DMS153 (cell line): Measurements from ENCODE around the gene BCL11B.

Experiments
- DNase-seq: peaks from one replicate; lab custom pipeline; 2025; lab: John Stamatoyannopoulos, UW

The BCL11B gene

DNA sequence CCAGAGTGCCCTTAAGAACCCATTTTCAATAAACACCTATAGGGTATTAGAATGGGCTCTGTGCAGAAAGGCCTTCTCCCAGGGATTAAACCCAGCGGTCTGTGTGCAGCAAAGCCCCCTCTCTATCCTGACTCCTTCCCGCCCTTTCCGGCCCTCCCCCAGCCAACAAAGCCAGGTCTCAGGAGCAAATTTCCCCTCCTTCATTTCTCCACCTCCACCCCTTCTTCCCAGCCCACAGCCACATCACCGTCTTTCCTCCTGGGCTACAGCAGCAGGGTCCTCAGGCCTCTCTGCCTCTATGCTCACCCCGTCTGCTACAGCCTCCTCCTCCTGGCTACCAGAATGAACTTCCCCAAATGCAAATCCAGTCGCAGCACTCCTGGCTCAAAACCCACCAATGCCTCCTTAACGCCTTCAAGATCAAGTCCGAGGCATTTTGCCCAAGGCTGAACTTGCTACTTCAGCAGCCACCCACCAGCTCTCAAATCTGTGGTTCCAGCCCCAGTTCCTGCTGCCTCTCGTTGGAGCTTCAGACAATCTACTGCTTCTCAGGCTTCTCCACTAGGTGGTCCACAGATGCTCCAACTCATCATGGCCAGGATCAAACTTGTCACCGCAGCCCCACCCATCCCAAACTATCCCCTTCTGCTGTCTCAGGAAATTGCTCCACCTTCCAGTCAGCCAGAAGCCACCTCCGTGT is 134.8 kb downstream of the BCL11B start:
- no peak for DNase-seq

DNA sequence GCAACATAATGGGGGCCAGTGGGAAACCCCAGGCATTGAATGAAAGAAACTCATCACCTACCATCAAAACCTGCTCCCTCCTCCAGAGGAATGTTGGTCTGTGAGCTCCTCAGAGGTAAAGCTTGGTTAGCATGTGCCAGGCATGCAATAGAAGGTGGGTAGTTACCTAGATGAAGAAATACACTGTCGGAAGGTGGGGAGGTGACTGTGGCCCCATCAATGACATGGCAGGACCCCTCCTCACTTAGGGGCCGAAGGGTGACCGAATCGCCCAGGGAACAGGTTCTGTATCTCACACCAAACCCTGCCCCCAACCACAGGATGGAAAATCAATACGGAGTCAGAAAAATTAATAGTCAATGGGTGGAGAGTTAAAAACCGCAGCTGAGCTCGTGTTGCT is 135.6 kb downstream of the BCL11B start:
- no peak for DNase-seq

DNA sequence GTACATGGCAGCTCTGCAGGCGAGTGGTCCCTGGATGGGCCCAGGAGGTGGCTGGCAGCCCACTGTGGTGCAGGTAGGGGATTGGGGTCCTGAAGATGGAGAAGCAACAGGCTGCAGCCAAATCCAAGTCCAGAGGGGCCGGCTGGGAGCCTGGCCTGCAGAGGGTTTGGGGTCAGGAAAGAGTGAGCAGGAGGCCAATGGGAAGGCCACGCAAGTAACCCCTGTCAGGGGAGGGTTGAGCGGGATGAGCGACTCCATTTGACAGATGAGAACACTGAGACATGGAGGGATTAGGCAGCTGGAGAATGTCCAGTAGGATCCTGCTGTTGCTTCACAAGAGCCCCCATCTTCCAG is 136.0 kb downstream of the BCL11B start:
- DNase-seq: no peak

DNA sequence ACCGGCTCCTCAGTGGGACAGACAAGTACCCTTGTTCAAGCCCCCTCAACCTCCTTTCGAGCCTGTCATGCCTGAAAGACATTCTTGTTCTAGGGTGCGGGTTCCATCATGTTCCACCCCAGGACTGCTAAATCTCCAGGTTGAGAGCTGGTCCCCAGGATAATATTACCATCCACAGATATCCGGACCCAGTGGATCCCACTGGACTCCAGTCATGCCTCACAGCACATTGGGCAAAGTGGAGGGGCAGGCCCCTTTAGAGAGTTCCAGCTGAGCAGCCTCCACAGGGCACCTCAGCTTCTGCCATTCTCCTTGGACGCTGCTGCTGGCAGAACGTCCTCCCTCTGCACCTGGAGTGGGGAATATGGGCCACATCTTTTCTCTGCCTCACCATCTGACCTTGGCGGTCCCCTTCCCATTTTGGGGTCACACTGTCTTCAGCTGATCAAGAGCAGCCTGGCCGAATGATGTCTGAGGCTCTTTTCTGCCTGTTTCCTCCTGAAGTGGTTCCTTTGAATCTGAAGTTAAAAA is 137.4 kb downstream of the BCL11B start:
- no peak for DNase-seq

DNA sequence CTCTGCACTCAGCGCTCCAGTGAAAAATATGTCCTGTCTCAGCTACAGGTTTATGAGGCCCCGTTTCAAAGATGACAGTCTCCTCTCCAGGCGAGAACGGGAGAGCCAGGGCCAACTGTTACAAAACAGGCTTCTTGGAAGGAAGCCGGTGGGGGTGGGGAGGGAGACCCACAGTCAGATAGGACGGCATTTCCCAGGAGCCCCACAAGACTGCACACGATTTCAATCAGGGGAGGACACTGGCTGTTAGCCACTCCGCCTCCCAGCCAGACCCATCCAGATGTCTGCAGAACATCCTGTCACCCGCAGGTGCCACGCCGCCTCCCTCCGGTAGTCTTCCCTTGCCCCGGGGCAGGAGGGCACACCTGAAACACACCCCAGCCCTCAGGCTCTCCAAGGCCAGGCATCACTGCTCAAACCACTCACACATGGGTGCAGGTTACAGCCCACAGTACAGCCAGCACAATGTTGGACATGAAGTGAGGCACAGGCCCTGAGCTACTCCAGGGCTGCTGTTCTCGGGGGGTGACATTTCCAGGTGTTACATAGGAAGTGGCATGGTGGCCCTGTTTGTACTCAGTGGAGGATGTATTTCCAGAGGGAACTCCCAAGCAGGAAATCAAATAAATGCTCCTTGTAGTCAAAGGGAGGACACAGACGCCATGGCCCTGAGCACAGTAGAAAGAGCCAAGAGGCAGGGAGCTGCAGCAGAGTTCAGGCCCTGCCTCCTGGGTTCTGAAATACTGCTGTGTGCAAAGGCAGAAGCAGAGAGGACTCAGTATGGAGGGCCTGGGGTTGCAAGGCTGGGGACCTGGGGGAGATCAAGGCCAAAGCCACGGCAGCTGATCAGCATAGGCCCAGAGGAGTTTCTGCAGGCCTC is 138.1 kb downstream of the BCL11B start:
- no peak for DNase-seq

DNA sequence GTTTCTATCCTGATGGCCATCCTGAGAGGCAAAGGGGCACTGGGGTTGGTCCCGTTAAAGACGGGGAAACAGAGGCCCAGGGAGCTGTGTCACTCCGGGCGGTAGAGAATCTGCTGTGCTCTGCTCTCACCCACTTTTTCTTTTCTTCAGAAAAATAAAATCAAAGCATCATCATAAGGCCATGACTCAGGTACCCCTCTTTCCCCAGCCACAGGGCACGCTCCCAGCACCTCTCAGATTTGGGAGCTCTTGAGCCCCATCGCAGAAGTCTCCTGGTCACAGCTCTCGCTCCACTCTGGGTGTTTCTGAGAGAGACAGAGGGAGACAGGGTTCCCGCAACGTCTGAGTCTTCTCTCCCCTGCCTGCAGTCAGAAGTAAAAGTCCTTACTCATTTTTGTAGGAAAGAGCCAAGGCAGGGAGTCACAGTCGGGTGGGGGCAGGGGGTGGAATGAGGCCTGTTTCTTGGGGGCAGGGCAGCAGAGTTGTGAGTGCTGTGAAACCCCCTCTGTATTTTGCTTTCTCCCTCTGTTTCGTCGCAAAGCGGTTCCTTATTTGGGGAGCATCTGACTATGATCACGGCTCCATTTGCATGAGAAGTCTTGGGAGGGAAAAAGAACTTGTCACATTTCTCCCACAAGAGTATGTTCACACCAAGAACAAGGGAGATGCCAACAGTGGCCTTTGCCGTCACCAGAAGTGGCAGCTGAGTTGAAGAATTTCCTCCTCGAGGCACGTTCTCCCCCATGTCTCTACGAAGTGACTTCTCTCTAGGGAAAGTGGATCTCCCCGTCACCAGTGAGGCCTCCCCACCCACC is 139.0 kb downstream of the BCL11B start:
- no peak for DNase-seq

DNA sequence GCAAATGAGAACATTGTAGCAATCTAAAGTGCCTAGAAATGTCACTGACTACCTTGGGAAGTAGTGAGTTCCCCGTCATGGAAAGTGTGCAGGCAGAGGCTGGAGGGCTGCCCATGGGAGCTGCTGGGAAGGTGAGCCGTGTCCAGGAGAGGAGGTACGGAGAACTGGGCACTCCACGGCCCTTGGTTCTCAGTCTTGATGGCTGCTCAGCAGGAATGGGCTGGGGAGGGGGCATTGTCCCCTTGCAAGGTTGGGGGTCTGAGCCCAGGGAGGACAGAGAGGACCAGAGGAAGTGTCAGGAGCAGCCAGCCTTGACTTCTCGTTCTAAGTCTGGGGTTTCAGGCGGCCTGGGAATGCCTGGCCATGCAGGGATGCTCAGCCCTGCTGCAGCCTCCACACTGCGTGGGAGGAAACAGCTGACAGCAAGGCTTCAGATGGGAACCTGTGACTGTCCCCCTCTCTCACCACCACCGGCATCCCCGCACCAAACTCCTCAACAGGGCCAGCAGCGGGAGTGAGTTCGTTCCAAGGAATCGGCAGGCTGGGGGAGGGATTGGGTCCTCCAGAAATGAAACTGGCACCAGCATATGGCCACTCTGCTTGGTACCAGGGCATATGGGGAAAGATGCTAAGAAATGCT is 140.2 kb downstream of the BCL11B start:
- no peak for DNase-seq

DNA sequence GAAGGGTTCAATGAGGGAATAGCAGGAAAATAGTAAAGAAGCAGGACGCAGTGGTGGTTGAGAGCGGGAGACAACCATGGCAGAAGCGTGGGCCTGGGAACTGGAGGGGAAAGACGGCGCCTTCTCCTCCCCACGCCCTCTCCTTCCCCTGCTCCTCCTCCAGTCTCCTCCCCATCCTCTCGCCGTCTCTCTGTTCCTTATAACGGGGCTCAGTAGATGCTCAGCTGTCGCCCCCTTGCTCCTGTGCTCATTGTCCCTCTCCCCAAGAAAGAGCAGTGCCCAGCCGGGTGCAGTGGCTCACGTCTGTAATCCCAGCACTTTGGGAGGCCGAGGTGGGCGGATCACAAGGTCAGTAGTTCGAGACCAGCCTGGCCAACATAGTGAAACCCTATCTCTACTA is 142.0 kb downstream of the BCL11B start:
- DNase-seq: no peak

DNA sequence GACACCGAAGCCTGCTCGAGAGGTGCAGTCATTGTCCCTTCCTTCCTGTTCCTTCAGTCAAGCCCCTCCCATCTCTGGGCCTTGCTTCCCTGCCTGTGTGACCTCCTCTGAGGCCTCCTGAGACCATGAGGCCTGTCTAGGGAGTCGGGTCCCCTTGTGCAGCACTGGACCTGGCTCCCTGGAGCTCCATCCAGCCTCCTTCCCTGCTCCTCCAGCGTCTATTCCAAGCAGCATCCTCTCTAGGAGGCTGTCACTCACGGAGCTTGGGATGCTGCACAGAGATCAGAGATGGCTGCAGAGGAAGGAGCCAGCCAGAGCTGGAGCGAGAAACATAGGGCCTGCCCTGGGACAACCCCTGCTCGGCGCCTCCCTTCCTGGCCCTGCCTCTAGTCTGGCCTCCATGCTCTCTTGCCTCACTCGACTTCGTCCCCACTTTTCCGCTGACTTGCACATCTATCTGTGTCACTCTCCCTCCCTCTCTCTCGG is 142.7 kb downstream of the BCL11B start:
- DNase-seq: no peak

DNA sequence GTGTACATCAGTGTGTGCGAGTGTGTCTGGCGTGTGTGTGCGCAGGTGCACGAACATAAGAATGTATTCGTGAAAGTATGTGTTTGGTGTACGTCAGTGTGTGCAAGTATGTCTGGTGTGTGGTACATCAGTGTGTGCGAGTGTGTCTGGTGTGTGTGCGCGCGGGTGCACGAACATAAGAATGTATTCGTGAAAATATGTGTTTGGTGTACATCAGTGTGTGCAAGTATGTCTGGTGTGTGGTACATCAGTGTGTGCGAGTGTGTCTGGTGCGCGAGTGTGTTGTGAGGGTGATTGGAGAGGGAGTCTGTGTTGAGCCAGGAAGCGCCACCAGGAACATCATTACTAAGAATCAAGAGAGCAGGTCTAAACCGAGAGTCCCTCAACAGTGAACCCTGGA is 143.8 kb downstream of the BCL11B start:
- DNase-seq: no peak

DNA sequence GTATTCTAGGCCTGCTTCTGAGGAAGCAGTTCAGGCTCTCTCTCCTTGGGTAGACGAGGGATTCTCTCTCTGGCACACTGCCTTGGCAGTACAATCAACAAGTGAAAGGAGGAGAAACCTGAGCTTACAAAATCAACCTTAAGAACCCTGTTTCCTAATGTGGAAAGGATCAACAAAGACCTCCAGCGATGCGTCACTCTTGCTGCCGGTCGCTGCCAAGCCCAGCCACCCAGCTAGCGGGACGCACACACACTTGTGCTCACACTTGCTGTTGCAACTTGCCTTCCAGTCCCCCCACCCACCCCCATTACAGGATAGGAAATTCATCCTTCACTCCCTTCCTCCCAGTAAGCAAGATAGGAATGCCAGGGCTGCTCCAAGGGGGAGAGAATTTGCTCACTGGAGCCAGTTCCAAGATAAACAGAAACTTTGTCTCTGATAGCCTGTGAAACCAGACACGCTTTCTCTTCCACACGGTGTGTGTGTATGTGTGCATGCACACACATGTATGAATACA is 144.3 kb downstream of the BCL11B start:
- DNase-seq: no peak

DNA sequence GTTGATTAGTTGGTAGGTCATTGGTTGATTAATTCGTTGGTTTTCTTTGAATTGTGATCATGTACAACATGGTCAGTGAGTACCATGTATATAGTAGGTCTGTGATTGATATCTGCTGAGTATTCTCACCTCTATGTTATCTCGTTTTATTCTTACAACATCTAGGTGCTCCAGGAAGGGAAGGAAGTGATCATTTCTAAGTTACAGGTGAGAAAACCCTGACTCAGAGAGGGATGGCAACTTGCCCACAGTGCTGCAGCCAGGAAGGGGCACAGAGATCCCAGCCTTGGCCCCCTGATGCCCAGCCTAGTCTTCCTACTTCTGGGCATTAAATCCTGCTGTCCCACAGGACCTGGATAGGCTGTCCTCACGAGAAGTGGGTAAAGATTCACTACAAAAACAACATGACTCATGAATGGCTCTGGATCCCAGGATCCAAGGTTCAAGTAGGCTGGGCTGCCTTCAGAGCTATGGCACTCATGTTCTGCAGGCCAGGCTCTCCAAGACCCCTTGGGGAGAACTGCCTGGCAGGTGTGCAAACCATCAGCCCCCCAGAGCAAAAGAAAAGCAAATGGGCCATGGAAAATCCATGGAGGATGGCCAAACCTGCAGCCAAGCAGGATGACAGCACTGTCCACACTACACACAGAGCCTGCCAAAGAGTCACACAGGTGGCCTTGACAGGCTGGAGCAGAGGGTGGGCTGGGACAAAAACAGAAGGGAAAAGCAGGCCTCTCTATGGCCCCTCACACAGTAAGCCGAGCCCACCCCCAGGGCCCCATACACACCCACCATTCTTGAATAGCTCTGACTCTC is 146.2 kb downstream of the BCL11B start:
- no peak for DNase-seq

DNA sequence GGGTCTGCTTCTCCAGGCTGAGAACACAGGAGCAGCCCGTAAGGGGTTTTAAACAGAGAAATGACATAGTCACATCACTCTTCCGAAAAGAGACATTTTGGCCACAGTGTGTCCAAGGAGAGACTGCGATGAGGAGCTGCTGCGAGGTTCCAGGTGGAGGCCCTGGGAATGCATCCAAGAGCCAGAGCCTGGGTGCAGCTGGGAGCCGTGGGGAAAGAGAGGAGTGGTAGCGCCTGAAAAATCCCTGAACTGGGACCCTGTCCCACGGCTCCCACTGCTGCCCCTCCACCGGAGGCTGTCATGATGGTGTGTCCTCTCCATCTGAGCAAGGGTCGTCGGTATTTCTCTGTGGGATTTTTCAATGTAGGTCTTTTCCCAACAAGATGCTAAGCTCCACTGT is 146.9 kb downstream of the BCL11B start:
- no peak for DNase-seq

DNA sequence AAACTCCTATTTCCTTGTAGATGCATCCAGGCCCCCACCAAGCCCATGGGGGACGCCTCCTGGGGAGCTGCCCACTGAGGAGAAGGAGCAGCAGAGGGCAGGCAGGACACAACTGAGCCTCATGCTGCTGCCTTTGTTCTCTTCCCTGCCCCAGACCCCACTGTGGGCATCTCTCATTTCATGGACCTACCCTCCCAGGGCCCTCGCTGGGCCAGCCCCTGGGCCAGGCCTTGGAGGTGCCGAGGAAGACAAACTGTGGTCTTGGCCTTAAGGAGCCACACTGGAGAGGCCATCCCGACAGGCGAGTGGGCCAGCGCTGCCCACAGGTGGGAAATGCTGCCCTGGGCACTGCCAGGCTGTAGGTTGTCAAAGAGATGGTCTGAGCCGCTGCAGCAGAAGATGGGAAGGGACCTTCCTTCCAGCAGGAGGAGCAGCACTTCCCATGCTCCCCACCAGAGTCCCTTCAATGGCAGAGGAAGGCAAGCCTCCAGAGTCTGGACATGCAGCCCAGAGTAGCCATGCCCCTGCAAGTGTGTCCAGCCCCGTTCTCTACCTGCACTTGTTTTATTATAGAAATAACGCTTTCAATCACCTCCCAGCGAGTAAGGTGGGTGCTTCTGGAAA is 147.4 kb downstream of the BCL11B start:
- no peak for DNase-seq

DNA sequence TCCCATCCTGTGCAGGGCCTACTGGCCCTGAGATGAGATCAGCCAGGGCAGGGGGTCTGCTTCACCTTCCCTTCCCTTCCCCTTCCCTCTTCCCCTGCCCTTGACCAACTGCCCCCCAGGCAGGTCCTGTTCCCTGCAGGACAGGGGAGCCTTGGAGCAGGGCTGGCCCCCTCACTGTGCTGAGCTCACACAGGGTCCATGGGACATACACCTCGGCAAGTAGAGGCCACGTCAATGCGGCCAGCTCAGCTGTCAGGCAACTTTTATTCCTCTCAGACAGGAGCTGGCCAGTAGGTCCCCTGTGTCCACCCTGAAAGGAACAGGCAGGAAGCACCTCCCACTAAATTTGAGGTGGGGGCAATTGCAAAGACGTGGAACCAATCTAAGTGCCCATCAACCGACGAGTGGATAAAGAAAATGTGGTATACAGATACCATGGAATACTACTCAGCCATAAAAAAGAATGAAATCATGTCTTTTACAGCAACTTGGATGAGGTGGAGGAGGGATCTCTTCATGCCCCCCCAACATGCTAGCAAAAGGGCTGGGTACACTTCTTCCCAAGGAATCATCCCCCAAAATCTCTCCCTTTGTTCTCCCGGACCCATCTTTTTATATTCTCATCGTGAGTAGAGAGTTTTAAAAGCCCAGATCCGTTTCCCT is 148.7 kb downstream of the BCL11B start:
- DNase-seq: no peak

DNA sequence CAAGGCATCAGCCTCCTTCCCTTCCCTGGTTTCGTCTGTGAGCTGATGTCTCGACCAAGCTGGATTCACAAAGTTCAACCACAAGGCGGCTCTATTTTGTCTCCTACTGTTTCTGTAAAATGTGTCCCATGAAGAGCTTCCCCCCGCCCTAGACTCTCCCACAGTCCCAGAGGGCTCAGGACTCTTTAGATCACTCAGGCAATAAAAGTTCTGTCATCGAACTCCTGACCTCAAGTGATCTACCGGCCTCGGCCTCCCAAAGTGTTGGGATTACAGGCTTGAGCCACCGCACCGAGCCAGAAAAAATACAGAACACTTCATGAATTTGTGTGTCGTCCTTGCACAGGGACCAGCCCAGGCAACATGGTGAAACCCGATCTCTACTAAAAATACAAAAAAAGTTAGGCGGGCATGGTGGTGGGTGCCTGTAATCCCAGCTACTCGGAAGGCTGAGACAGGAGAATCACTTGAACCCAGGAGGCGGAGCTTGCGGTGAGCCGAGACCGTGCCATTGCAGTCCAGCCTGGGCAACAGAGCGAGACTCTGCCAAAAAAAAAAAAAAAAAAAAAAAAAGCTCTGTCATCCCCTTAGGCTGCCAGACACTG is 149.4 kb downstream of the BCL11B start:
- no peak for DNase-seq

DNA sequence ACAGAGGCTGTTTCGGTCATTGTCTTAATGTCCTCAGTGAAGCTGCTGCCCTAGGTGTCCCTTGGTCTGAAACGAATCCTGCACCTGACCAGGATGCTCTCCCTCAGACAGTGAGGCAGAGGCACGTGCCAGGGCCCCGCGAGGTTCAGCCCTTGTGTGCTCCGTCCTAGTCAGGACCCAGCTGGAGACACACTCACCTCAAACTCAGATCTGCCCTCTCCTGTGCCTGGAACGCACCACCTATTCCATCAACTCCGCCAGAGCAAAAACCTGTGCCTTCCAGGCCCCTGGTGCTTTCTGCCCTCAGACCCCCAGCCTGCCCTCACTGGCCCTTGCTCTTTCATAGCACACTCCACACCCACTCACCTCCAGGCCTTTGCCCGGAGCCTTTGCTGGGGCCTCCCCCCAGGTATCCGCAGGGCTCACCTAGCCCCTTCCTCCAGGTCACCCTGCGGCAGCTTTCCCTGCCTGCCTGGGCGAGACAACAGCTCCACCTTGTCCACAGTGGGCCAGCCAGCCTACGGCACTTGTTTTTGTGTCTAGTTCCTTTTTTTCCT is 150.6 kb downstream of the BCL11B start:
- no peak for DNase-seq

DNA sequence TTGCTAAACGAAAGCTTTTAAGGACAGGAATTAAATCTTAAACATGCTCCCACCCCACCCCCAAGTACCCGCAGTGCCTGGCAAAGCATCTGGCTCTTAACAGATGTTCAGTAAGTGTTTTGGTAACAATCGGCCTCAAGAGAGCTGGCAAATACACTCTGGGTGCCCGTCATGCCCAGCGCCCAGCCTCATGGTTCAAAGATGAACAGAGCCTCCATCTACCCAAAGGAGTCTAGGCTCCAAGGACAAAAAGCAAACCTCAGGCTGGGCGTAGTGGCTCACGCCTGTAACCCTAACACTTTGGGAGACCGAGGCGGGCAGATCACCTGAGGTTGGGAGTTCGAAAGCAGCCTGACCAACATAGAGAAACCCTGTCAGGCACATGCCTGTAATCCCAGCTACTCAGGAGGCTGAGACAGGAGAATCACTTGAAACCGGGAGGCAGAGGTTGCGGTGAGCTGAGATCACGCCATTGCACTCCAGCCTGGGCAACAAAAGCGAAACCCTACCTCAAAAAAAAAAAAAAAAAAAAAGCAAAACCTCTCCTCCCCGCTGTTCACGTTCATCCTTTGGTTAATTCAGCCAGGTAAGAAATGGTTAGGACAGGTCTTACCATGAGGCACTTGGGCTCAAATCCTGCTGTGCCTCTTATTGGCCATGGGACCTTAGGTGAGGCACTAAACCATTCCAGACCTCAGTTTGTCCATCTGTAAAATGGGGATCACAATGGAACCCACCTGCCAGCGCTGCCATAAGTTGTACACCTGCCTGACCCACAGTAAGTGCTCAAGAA is 151.3 kb downstream of the BCL11B start:
- DNase-seq: no peak
